T-helper 9 cell (primary cell): ENCODE data around the gene PLEKHA8.

Experiments used
- DNase-seq: peaks from one replicate; pipeline ENCODE4 v3.0.0-alpha.2; 2020
- total RNA-seq, 2 donors: gene quantifications; one replicate each; lab custom pipeline; 2026; lab: John Stamatoyannopoulos, UW

PLEKHA8 gene, protein sequence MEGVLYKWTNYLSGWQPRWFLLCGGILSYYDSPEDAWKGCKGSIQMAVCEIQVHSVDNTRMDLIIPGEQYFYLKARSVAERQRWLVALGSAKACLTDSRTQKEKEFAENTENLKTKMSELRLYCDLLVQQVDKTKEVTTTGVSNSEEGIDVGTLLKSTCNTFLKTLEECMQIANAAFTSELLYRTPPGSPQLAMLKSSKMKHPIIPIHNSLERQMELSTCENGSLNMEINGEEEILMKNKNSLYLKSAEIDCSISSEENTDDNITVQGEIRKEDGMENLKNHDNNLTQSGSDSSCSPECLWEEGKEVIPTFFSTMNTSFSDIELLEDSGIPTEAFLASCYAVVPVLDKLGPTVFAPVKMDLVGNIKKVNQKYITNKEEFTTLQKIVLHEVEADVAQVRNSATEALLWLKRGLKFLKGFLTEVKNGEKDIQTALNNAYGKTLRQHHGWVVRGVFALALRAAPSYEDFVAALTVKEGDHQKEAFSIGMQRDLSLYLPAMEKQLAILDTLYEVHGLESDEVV
- total RNA-seq = 11.8 to 29.1 reads per million in 2 donors

- peak; percentile 86 for DNase-seq
Observed at GRCh38 chr7:30028216-30028748, at the start of gene PLEKHA8. Gene PLEKHA8, plus strand, starts transcription at chr7:30028412. Its CDS starts 351 bp downstream, at chr7:30028763.

DNA sequence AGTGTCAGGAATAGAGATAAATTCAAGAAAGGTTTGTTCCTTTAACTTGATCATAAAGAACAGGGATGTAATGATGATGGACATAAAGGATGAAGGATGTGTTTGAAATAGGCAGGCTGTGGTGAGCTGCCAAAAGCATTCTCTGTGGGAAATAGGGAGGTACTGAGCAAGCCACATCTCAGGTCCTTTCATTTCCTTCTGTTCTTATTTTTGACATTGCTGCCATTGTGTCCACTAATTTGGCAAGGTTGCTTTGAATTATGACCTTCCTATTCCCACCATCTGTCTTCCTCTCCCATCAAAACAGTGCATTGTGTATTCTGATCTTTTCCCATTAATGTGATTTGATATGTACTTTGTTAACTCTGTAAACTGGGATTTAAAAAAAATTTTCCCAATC lies 48.1 kb upstream of the PLEKHA8 start:
- no peak for DNase-seq

DNA sequence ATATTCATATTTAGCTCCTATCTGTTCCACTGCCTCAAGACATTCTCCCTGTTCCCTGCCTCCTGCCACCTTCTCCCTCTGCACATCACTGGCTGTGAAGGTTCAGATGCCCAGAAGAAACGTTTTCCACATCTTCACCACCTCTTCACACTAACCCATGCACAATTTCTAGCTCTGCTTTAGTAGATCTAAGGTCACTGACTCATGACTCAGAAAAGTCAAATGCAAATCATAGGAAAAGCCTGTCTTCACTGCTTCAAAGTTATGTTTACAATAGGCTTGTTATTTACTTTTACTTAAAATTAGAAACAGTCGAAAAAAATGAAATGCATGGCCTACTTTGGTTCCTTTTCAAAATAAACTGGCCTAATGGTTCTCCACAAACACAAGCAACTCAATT lies 41.1 kb upstream of the PLEKHA8 start:
- DNase-seq = no peak

DNA sequence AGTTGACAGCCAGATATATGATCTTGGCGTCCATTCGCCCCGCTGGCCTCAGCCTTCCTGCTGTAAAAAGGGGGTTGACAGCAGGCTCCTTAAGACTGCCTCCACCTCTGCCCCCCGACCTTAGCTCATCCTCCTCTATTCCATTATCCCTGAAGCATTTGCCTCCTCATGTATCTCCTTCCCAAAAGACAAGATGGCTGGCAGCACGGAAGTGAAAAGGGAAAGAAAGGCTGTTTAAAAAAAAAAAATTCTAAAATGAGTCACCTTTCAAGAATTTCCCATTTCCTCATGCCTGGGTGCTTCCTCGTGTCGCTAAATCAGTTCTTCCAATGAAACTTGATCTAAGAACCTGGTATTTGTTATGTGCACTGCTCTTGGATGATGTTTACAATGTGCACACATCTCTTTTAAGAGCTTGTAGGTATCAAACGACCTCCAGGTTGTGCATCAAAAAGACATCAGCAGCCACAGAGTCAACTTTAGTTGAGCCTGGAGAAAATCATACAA lies 40.3 kb upstream of the PLEKHA8 start:
- no peak for DNase-seq

- DNase-seq = peak; percentile 3
Observed at GRCh38 chr7:29988424-29989256, 39.6 kb upstream of the PLEKHA8 start.

DNA sequence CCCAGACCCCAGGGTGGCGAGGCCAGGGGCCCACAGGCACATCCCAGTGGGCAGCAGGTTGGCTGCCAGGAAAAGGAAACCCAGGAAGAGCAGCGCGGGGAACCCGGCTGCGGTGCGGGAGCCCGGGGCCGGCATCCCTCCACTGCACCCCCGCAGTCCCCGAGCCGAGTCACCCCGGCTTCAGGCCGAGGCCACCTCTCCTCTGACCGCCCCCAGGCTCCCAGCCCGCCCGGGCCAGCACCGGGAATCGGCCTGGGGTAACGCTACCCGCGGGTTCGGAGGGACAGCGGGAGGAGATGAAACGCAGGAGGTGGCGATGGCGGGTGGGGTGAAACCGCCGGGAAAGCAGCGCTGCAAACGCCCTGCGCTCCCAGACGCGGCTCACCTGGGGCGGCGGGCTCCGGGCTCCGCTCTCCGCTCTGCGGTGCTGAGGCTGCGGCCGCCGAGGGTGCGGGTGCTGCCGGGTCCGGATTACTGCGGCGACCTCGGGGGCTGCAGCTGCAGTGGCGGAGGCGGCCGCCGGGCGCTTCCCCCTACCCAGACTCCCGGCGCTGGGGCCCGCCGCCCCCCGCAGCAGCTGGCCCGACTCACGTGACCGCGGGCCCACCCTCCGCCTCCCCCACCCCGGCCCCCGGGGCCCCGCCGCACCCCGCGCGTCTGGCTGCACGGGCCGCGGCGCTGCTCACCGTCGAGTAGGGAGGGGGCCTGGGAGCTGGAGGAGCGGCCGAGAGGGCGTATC lies 38.8 kb upstream of the PLEKHA8 start, which contains the start of gene SCRN1:
TSS of gene SCRN1 (minus strand) at position 545 of the 739 bp plus-strand sequence. CDS start 20,734 bp downstream, outside the sequence.
- no peak for DNase-seq

DNA sequence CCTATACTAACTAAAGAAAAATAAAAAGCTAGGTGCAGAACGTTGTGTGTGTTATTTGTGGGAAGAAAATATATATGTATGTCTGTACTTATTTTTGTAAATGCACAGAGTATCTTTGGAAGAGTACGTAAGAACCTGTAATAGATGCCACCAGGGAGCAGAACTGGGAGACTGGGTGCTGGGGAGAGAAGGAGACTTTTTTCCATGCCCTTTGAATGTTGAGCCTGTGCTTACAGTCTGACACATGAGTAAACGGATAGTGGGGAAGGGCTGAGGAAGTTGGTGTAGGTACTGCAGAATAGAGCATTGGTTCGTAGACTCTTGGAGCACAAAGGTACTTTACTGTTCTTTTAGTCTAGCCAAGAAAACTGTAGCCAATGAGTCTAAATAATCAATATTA lies 37.3 kb upstream of the PLEKHA8 start:
- DNase-seq = no peak

DNA sequence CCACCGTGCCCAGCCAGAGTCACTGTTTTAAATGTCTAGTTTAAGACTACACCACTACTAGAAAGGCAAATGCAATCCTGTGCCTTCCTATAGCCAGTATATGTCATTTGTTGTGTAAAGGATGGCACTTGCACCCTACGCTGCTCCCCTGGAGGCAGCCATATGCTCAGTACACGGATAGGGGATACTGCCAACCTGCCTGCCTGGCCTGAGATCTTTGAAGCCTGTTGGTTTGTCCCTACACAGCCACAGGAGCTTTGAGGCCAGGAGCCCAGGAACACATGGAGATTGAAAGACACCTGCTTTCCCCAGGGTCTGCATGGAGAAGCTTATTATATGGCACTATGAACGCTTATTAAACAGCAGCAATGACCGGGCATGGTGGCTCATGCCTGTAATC lies 36.3 kb upstream of the PLEKHA8 start:
- DNase-seq = no peak

DNA sequence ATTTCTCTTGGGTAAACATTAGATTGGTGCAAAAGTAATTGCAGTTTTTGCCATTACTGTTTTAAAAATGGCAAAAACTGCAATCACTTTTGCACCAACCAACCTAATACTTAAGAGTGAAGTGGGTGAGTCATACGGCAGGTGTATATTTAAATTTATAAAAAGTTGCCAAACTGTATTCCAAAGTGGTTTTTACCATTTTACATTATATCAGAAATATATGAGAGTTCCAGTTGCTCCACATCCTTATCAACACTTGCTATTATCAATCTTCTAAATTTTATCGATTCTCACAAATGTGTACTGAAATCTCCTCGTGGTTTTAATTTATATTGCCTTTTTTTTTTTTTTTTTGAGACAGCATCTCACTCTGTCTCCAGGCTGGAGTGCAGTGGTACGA lies 35.1 kb upstream of the PLEKHA8 start:
- DNase-seq = no peak

DNA sequence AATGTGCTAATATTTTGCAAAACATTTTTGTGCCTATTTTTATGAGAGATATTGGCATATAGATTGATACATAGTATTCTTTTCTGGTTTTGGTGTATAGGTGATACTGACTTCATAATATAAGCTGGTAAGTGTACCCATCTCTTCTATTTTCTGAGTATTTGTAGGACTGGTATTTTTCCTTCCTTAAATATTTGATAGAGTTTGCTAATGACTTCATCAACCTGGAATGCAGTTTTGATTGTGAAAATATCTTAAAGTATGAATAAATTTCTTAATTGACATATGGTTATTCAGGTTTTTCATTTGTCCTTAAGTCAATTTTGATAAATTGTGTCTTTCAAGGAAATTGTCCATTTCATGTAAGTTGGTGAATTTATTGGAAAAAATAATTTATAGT lies 32.6 kb upstream of the PLEKHA8 start:
- no peak for DNase-seq

GRCh38 chr7:29996321-29996720 lies 31.9 kb upstream of the PLEKHA8 start:
- DNase-seq = no peak

- no peak for DNase-seq
Observed at GRCh38 chr7:29998489-29998888, 29.7 kb upstream of the PLEKHA8 start.

GRCh38 chr7:30001998-30002397 lies 26.2 kb upstream of the PLEKHA8 start:
- no peak for DNase-seq

DNA sequence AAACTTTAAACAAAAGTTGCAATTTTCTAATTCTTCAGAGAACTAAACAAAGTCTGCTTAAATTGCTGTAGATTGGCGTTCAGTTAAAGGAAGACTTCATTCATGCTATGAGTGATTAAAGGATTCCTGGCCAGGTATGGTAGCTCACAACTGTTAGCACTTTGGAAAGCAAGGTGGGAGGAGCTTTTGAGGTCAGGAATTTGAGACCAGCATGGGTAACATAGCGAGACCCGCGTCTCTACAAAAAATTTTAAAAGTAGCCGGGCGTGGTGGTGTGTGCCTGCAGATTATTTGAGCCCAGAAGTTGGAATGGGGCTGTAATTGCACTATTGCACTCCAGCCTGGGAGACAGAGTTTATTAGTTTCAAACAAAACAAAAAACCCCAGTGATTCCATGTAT lies 25.1 kb upstream of the PLEKHA8 start:
- DNase-seq = no peak

GRCh38 chr7:30005464-30005863 lies 22.7 kb upstream of the PLEKHA8 start:
- DNase-seq = no peak

- no peak for DNase-seq
Observed at GRCh38 chr7:30010021-30010420, 18.2 kb upstream of the PLEKHA8 start.

DNA sequence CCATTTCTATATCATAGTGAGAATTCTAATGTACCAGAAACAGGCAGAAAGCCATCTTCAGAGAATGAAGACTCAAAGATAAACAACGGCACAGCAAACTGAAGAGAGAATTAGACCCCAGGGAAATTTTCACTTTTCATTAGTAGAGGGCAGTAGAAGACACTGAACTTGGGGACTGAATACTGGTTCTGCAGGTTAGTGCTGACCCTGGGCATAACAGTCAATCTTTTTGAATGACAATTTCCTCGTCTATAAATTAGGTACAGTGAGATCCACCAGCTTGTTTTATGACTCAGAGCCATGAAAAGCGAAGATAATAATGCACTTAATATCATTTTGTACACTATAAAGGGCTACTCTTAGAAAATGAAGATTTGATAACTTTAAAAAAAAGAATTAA lies 15.5 kb upstream of the PLEKHA8 start:
- no peak for DNase-seq

DNA sequence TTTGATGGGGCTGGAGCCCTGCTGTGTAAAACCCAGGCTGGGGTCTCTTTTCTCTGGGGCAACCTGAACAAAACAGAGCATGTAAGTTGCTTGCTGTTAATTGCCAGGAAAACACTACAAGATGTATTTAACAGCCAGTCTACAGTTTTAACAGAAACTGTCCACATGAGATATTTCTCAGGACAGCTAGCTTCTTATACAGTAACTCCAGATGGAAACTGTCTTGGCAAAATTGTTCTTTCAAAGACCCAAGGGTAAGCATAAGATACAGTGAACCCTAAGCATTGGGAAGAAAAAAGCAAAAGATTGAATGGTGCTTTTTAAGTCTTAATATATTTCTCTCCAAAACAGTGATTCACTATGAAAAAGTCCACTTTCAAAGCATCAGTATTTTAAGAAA lies 9.8 kb upstream of the PLEKHA8 start:
- no peak for DNase-seq

- DNase-seq = no peak
Observed at GRCh38 chr7:30019387-30019786, 8.8 kb upstream of the PLEKHA8 start.

DNA sequence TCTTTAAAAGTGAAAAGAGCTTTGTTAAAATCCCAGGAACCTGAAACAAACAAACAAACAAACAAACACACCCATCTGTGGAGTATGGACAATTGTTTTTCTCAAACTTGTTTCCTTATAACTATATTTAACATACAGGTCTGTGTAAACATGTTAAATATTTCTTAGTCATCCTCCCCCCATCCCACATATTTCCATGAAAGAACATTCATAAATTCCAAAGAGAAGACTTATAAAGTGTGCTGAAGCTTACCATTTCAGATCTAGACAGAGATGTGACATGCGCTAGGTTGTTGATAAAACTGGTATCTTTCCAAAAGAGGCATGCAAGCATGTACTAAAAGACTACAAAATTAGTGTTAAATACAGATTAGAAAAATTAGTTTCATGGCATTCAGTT lies 8.3 kb upstream of the PLEKHA8 start:
- DNase-seq = no peak

DNA sequence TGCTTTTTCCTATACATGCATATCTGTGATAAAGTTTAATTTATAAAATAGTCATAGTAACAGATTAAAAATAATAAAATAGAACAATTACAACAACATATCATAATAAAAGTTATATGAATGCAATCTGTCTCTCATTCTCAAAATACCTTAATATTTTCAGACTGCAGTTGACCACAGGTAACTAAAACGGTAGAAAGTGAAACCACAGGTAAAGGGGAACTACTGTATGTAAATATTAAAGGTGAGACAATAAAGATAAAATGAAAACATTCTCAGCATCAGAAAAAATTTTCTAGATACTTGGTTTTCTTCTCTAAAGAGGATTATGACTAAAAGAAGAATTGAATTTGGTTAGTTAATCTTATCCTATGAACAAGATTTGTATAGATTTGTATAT lies 7.7 kb upstream of the PLEKHA8 start:
- DNase-seq = no peak

- no peak for DNase-seq
Observed at GRCh38 chr7:30022991-30023390, 5.2 kb upstream of the PLEKHA8 start.
